Muscle layer of duodenum (tissue), 2 donors: ENCODE results near the gene PRDM15.

Experiments
- H3K27ac ChIP-seq: one replicate; pipeline ENCODE4 v1.7.0; 2013; ENCODE audit warnings: mild to moderate bottlenecking, low read length
- H3K27me3 ChIP-seq: one replicate; pipeline ENCODE4 v1.7.0; 2013; ENCODE audit warnings: low read depth, mild to moderate bottlenecking, control low read depth, low read length
- H3K36me3 ChIP-seq, 2 donors: one replicate each; pipeline ENCODE4 v1.7.0; 2013; ENCODE audit warnings: low read length in 2 of 2, control low read depth in 1 of 2, mild to moderate bottlenecking in 1 of 2; ENCODE audit not compliant: insufficient read depth in 2 of 2, control insufficient read depth in 1 of 2
- H3K4me1 ChIP-seq, 2 donors: one replicate each; pipeline ENCODE4 v1.7.0; 2013; ENCODE audit warnings: low read length in 2 of 2, mild to moderate bottlenecking in 2 of 2, control low read depth in 1 of 2, moderate library complexity in 1 of 2; ENCODE audit not compliant: insufficient read depth in 2 of 2, control insufficient read depth in 1 of 2
- H3K4me3 ChIP-seq, 2 donors: one replicate each; pipeline ENCODE4 v1.7.0; 2013; ENCODE audit warnings: low read length in 2 of 2, low read depth in 1 of 2, mild to moderate bottlenecking in 1 of 2
- H3K9me3 ChIP-seq, 2 donors: one replicate each; pipeline ENCODE4 v1.7.0; 2013; ENCODE audit warnings: low read length in 2 of 2, control low read depth in 1 of 2, mild to moderate bottlenecking in 1 of 2; ENCODE audit not compliant: control insufficient read depth in 1 of 2
- donor health status: healthy.

Gene PRDM15

GRCh38 chr21:41881051-41881450 is 1.9 kb upstream of the PRDM15 start:
- Histone ChIP-seq H3K36me3 (no peaks in the 10 kb centered on the region), H3K27ac (no peak overlapping the region), H3K4me3 (no peak overlapping the region), H3K9me3 (no peaks in the 10 kb centered on the region), H3K4me1 (peaks cover 0 to 11% of the 10 kb centered on the region in 2 donors), H3K27me3 (no peaks in the 10 kb centered on the region)

GRCh38 chr21:41880153-41880552 is 1.0 kb upstream of the PRDM15 start:
- Histone ChIP-seq H3K4me3 (peak overlapping the region in 1 of 2 donors; percentile 62), H3K36me3 (no peaks in the 10 kb centered on the region), H3K9me3 (no peaks in the 10 kb centered on the region), H3K27me3 (no peaks in the 10 kb centered on the region), H3K27ac (no peak overlapping the region), H3K4me1 (peaks cover 0 to 11% of the 10 kb centered on the region in 2 donors)

GRCh38 chr21:41878831-41879189 is 334 bp downstream of the PRDM15 start:
- H3K36me3 ChIP-seq: no peaks in the 10 kb centered on the region
- H3K27me3 ChIP-seq: no peaks in the 10 kb centered on the region
- H3K27ac ChIP-seq: no peak overlapping the region
- H3K4me3 ChIP-seq: peak overlapping the region; percentile 77
- no peaks in the 10 kb centered on the region for H3K9me3 ChIP-seq
- H3K4me1 ChIP-seq: peaks cover 0 to 11% of the 10 kb centered on the region in 2 donors

GRCh38 chr21:41877901-41878830 is 978 bp downstream of the PRDM15 start:
- Histone ChIP-seq H3K4me3 (peak overlapping the region; percentile 77), H3K27me3 (no peaks in the 10 kb centered on the region), H3K27ac (no peak overlapping the region), H3K9me3 (no peaks in the 10 kb centered on the region), H3K4me1 (peaks cover 0 to 11% of the 10 kb centered on the region in 2 donors), H3K36me3 (no peaks in the 10 kb centered on the region)

GRCh38 chr21:41876928-41877652 is 2.1 kb downstream of the PRDM15 start:
- Histone ChIP-seq H3K36me3 (no peaks in the 10 kb centered on the region), H3K4me1 (peaks cover 0 to 11% of the 10 kb centered on the region in 2 donors), H3K27ac (no peak overlapping the region), H3K27me3 (no peaks in the 10 kb centered on the region), H3K4me3 (no peak overlapping the region), H3K9me3 (no peaks in the 10 kb centered on the region)

GRCh38 chr21:41876396-41876795 is 2.7 kb downstream of the PRDM15 start:
- no peaks in the 10 kb centered on the region for H3K9me3 ChIP-seq
- no peak overlapping the region for H3K27ac ChIP-seq
- H3K27me3 ChIP-seq: no peaks in the 10 kb centered on the region

GRCh38 chr21:41875086-41875485 is 4.1 kb downstream of the PRDM15 start:
- no peak overlapping the region for H3K27ac ChIP-seq
- no peak overlapping the region for H3K4me3 ChIP-seq
- H3K4me1 ChIP-seq: peaks cover 0 to 11% of the 10 kb centered on the region in 2 donors
- no peaks in the 10 kb centered on the region for H3K9me3 ChIP-seq
- no peaks in the 10 kb centered on the region for H3K27me3 ChIP-seq
- H3K36me3 ChIP-seq: no peaks in the 10 kb centered on the region

More at GRCh38 chr21:41876396-41876795, 2.7 kb downstream of the PRDM15 start:
- Histone ChIP-seq H3K4me1 (peaks cover 0 to 11% of the 10 kb centered on the region in 2 donors), H3K4me3 (no peak overlapping the region), H3K36me3 (no peaks in the 10 kb centered on the region)

- H3K36me3 ChIP-seq: no peaks in the 10 kb centered on the region
- no peak overlapping the region for H3K27ac ChIP-seq
- no peaks in the 10 kb centered on the region for H3K27me3 ChIP-seq
- no peaks in the 10 kb centered on the region for H3K9me3 ChIP-seq
- peaks cover 0 to 9% of the 10 kb centered on the region in 2 donors for H3K4me1 ChIP-seq
- no peak overlapping the region for H3K4me3 ChIP-seq
These were observed 4.5 kb downstream of the PRDM15 start for GRCh38 chr21:41874611-41875010.

- Histone ChIP-seq H3K27ac (no peak overlapping the region), H3K4me3 (no peak overlapping the region), H3K27me3 (no peaks in the 10 kb centered on the region), H3K36me3 (no peaks in the 10 kb centered on the region), H3K4me1 (peaks cover 0 to 8% of the 10 kb centered on the region in 2 donors), H3K9me3 (no peaks in the 10 kb centered on the region)
These were observed 5.7 kb downstream of the PRDM15 start for GRCh38 chr21:41873426-41873825.

- no peaks in the 10 kb centered on the region for H3K36me3 ChIP-seq
- peaks cover 0 to 8% of the 10 kb centered on the region in 2 donors for H3K4me1 ChIP-seq
- H3K4me3 ChIP-seq: no peak overlapping the region
- H3K27ac ChIP-seq: no peak overlapping the region
- H3K27me3 ChIP-seq: no peaks in the 10 kb centered on the region
- H3K9me3 ChIP-seq: no peaks in the 10 kb centered on the region
These were observed 6.1 kb downstream of the PRDM15 start for GRCh38 chr21:41873005-41873404.

- Histone ChIP-seq H3K4me3 (no peak overlapping the region), H3K4me1 (no peaks in the 10 kb centered on the region), H3K9me3 (no peaks in the 10 kb centered on the region), H3K27ac (no peak overlapping the region), H3K36me3 (no peaks in the 10 kb centered on the region), H3K27me3 (no peaks in the 10 kb centered on the region)
These were observed 7.7 kb downstream of the PRDM15 start for GRCh38 chr21:41871293-41872030.
